T-cell (primary cell): ENCODE results near the gene IFNL2. TPM values are rescaled to one million over a fixed set of nuclear protein-coding genes. Genes with fewer than 3 reads are reported as not detected.

Experiments
- ATAC-seq, 4 experiments: fragments of 200-7000 bp in 3 of 4; fragments of 150-1000 bp in 1 of 4; cut with Tn5 transposase; replicated peaks in 1 of 4; 1 replicate in 3 of 4; 2 replicates in 1 of 4; pipeline ENCODE4 v1.10.0; 2021; ENCODE audit warnings: moderate library complexity in 3 of 4, mild to moderate bottlenecking in 2 of 4, moderate number of reproducible peaks in 1 of 4
- CTCF ChIA-PET, 2 donors: fragments of 300-600 bp; sonication (Branson Sonifier 250); formaldehyde crosslinking; loops; one replicate each; lab custom pipeline; 2022; ENCODE audit warnings: antibody characterized with exemption in 2 of 2; lab: Charles Lee
- POLR2A ChIA-PET, 2 donors: fragments of 300-600 bp; sonication (Branson Sonifier 250); formaldehyde crosslinking; loops; one replicate each; lab custom pipeline; 2022; ENCODE audit warnings: antibody characterized with exemption in 2 of 2; lab: Charles Lee
- DNase-seq, 35 experiments: peaks; one replicate each; pipeline versions ENCODE4 v3.0.0 to v3.0.0-alpha.2; 2013 to 2023
- H3K27ac ChIP-seq: one replicate; pipeline ENCODE4 v1.5.1; 2013; ENCODE audit warnings: low read length
- H3K27me3 ChIP-seq, 2 experiments: replicated peaks in 1 of 2; 1 replicate in 1 of 2; 2 replicates in 1 of 2; pipeline versions ENCODE4 v1.6.1 to v1.7.0; 2013; ENCODE audit warnings: low read length in 1 of 2, mixed read lengths in 1 of 2; ENCODE audit not compliant: control insufficient read depth in 2 of 2, insufficient read depth in 2 of 2; ENCODE audit errors: extremely low read depth in 1 of 2
- H3K36me3 ChIP-seq, 2 donors: 1 replicate in 1 of 2; 2 replicates in 1 of 2; pipeline versions ENCODE4 v1.6.1 to v1.7.0; 2013; ENCODE audit warnings: low read length in 1 of 2; ENCODE audit not compliant: control insufficient read depth in 2 of 2, insufficient read depth in 1 of 2; ENCODE audit errors: extremely low read depth in 1 of 2
- H3K4me1 ChIP-seq, 2 experiments: 1 replicate in 1 of 2; 2 replicates in 1 of 2; pipeline versions ENCODE4 v1.6.1 to v1.7.0; 2013; ENCODE audit warnings: low read length in 2 of 2, mixed read lengths in 1 of 2; ENCODE audit not compliant: insufficient read depth in 2 of 2, control insufficient read depth in 1 of 2; ENCODE audit errors: extremely low read depth in 1 of 2
- H3K4me3 ChIP-seq, 2 donors: 1 replicate in 1 of 2; 2 replicates in 1 of 2; pipeline versions ENCODE4 v1.5.1 to v1.7.0; 2013; ENCODE audit warnings: mild to moderate bottlenecking in 2 of 2, low read length in 1 of 2, moderate library complexity in 1 of 2; ENCODE audit not compliant: control insufficient read depth in 1 of 2; ENCODE audit errors: extremely low read depth in 1 of 2
- H3K9me3 ChIP-seq: 2 replicates; pipeline ENCODE4 v1.7.0; 2013
- H3K27ac Mint-ChIP-seq, 2 donors: one replicate each; pipeline ENCODE4 v1.8.0; 2020 to 2021; ENCODE audit warnings: mild to moderate bottlenecking in 2 of 2, mixed read lengths in 2 of 2
- H3K27me3 Mint-ChIP-seq, 2 donors: one replicate each; pipeline ENCODE4 v1.8.0; 2021 to 2022; ENCODE audit warnings: mixed read lengths in 2 of 2
- H3K36me3 Mint-ChIP-seq: one replicate; pipeline ENCODE4 v1.8.0; 2021; ENCODE audit warnings: mixed read lengths
- H3K4me1 Mint-ChIP-seq, 3 donors: one replicate each; pipeline ENCODE4 v1.8.0; 2020 to 2022; ENCODE audit warnings: mixed read lengths in 3 of 3, mild to moderate bottlenecking in 1 of 3
- H3K4me3 Mint-ChIP-seq, 3 donors: one replicate each; pipeline ENCODE4 v1.8.0; 2020 to 2022; ENCODE audit warnings: mild to moderate bottlenecking in 3 of 3, mixed read lengths in 3 of 3, moderate library complexity in 3 of 3
- H3K9me3 Mint-ChIP-seq, 3 donors: one replicate each; pipeline ENCODE4 v1.8.0; 2020 to 2022; ENCODE audit warnings: mixed read lengths in 3 of 3
- WGBS: methylation state at CpG from one replicate; pipeline ENCODE4 v1.1.5; 2013; ENCODE audit warnings: missing lambda C conversion rate; ENCODE audit not compliant: insufficient coverage; 5-methylcytosine and 5-hydroxymethylcytosine counted together
- total RNA-seq, 35 experiments: library from RNA in 6 of 35; stranded (reverse) in 6 of 35; fragments of 120-200 nt in 1 of 35; gene quantifications; one replicate each; pipeline versions ENCODE4 v1.2.1 to v1.2.4 and lab custom pipeline; 2013 to 2026

The IFNL2 gene
- total RNA-seq, 5 donors from 2014 or later (not counting 1 experiment from before 2014, with no cell fraction given) = not detected

DNA sequence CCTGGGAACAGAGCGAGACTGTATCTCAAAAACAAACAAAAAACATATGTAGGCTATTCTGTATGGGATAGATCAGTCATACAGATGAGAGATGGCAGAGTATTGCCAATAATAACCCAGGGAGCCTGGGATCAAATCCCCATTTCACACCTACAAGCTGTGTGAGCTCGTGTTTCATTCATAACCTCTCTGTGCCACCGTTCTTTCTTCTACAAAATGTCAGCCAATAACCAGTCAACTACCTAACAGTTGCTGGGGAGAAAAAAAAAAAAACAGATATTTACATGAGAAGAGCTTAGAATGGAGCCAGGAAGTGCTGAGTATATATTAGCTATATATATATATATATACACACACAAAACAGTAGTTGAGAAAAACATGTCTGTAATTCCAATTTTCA is 6.5 kb upstream of the IFNL2 start:
- Histone ChIP-seq H3K36me3 (no peaks in the 10 kb centered on the region), H3K4me3 (no peak overlapping the region), H3K4me1 (peaks cover 0 to 20% of the 10 kb centered on the region in 2 experiments), H3K27me3 (peaks cover 7 to 48% of the 10 kb centered on the region in 2 experiments), H3K27ac (no peak overlapping the region), H3K9me3 (no peaks in the 10 kb centered on the region)
- WGBS = no CpG with 5 or more reads among the region's 3 CpGs
- peak overlapping the region in 1 of 2 donors; percentile 46 for H3K27ac Mint-ChIP-seq
- peaks cover 8 to 14% (median 14%) of the 10 kb centered on the region in 3 donors for H3K4me1 Mint-ChIP-seq
- DNase-seq (no peak), ATAC-seq (no peak)
- peaks cover 26 to 49% of the 10 kb centered on the region in 2 donors for H3K27me3 Mint-ChIP-seq
- ChIA-PET POLR2A (interaction anchor here in 1 of 2 donors (0.7 kb wide), 2 partner anchors 41 to 882 kb away, joined by 3 read pairs; no protein-coding TSS in a partner anchor), CTCF (interaction anchor here in 1 of 2 donors (0.5 to 0.7 kb wide), 2 partner anchors 32 to 40 kb away, joined by 3 read pairs; no protein-coding TSS in a partner anchor)
- H3K4me3 Mint-ChIP-seq = no peak overlapping the region
- no peaks in the 10 kb centered on the region for H3K9me3 Mint-ChIP-seq
- H3K36me3 Mint-ChIP-seq = no peaks in the 10 kb centered on the region

DNA sequence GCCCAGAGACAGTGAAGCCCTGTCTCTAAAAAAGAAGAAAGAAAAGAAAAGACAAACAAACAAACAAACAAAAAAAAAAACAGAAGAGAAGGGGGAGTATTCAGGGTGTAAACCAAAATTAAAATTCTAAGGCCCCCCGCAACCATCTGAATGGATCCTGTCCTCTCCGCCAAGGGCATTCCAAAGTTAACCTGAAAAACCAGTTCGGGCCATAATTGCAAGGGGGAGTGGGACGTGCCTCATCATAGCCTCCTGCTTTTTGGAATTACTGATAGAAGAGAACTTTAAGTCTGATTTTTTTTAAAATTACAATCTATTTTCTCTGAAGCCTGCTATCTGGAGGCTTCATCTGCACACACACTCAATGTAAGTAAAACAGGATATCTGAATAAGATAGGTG is 5.7 kb upstream of the IFNL2 start:
- H3K4me1 ChIP-seq = peaks cover 0 to 20% of the 10 kb centered on the region in 2 experiments
- no peaks in the 10 kb centered on the region for H3K36me3 Mint-ChIP-seq
- H3K27ac Mint-ChIP-seq = no peak overlapping the region
- no peak for DNase-seq
- H3K27ac ChIP-seq = no peak overlapping the region
- H3K9me3 ChIP-seq = no peaks in the 10 kb centered on the region
- POLR2A ChIA-PET = interaction anchor here in 1 of 2 donors (0.7 kb wide), 1 partner anchor 881 kb away, joined by 3 read pairs; no protein-coding TSS in a partner anchor
- WGBS = no CpG with 5 or more reads among the region's 4 CpGs
- CTCF ChIA-PET = no interaction called here
- peaks cover 8 to 14% (median 14%) of the 10 kb centered on the region in 3 donors for H3K4me1 Mint-ChIP-seq
- no peaks in the 10 kb centered on the region for H3K36me3 ChIP-seq
- no peak for ATAC-seq
- H3K27me3 Mint-ChIP-seq = peaks cover 26 to 48% of the 10 kb centered on the region in 2 donors
- H3K27me3 ChIP-seq = peaks cover 7 to 48% of the 10 kb centered on the region in 2 experiments
- no peak overlapping the region for H3K4me3 Mint-ChIP-seq
- no peaks in the 10 kb centered on the region for H3K9me3 Mint-ChIP-seq
- H3K4me3 ChIP-seq = no peak overlapping the region

DNA sequence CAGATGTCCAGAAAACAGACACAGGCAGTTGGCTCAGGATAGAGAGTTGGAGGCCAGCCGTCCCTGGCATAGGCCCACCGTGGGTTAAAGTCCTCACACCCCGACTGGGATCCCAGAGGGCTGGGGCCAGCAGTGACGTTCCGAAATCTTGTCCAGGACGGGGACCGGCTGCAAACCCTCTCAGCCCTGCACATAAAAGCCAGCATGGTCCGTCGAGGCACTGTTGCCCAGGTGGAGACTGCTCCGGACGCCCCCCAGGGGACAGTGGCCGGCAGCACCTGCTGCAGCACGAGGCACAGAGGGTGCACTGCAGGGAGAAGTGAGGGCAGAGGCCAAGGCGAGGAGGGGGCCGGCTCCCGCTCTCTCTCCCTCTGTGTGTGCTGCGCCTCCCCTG is 4.3 kb upstream of the IFNL2 start:
- H3K27ac Mint-ChIP-seq = no peak overlapping the region
- 31% methylated on average over 17 of the region's 17 CpGs for WGBS
- no peaks in the 10 kb centered on the region for H3K9me3 Mint-ChIP-seq
- DNase-seq = no peak
- Histone ChIP-seq H3K36me3 (no peaks in the 10 kb centered on the region), H3K9me3 (no peaks in the 10 kb centered on the region), H3K27me3 (peaks cover 7 to 48% of the 10 kb centered on the region in 2 experiments), H3K4me3 (no peak overlapping the region), H3K27ac (no peak overlapping the region), H3K4me1 (peaks cover 0 to 16% of the 10 kb centered on the region in 2 experiments)
- peaks cover 26 to 48% of the 10 kb centered on the region in 2 donors for H3K27me3 Mint-ChIP-seq
- ATAC-seq = no peak
- H3K36me3 Mint-ChIP-seq = no peaks in the 10 kb centered on the region
- ChIA-PET POLR2A (no interaction called here), CTCF (no interaction called here)
- peak overlapping the region in 1 of 3 donors; percentile 59 for H3K4me3 Mint-ChIP-seq
- peaks cover 8 to 11% (median 8%) of the 10 kb centered on the region in 3 donors for H3K4me1 Mint-ChIP-seq

DNA sequence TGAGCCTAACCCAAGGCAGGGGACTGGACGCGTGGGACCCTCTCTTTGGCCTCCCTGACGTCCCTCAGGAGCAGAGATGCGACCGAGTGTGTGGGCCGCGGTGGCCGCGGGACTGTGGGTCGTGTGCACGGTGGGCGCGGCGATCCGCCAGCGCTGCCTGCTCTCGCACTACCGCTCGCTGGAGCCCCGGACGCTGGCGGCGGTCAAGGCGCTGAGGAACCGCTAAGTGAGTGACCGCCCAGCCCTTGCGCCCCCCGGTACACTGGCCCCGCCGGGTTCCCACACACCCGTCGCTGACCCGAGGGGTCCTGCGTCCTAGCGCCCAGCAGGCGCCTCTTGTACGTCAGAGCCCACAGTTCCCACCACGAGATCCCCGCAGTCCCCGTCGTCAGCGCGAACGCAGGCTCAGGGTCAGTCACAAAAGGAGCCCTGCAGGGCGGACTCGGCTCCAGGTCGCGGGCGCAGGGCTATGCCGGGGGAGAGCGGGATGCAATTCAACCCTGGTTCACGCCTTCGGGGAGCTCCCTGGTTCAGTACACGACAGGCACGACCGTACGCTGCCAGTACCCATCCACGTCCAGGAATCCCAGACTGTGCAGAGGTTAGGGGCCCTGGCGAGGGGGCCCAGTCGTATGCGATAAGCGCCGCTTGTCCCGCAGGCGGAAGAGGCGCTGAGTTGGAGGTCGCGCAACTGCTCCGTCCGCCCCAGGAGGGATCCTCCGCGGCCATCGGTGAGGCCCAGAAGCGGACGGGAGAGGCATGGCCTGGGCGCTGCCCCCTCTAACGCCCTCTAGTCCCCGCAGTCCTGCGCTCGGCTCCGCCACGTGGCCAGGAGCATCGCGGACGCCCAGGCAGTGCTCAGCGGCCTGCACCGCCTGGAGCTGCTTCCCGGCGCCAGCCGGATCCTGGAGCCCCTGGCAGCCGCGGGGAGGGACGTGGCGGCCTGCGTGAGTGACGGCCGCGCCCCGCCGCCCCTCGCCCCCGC is 3.6 kb upstream of the IFNL2 start:
- Histone ChIP-seq H3K27me3 (peaks cover 7 to 51% of the 10 kb centered on the region in 2 experiments), H3K4me3 (no peak overlapping the region), H3K27ac (no peak overlapping the region), H3K9me3 (no peaks in the 10 kb centered on the region), H3K36me3 (no peaks in the 10 kb centered on the region), H3K4me1 (peaks cover 0 to 16% of the 10 kb centered on the region in 2 experiments)
- Mint-ChIP-seq H3K9me3 (no peaks in the 10 kb centered on the region), H3K4me3 (peak overlapping the region in 1 of 3 donors; percentile 29), H3K36me3 (no peaks in the 10 kb centered on the region), H3K27me3 (peaks cover 26 to 48% of the 10 kb centered on the region in 2 donors), H3K27ac (no peak overlapping the region), H3K4me1 (peaks cover 8 to 11% (median 8%) of the 10 kb centered on the region in 3 donors)
- ChIA-PET CTCF (no interaction called here), POLR2A (no interaction called here)
- peak in 3 of 4 experiments; percentile 19 to 34 (median 23) for ATAC-seq
- 13% methylated on average over 102 of the region's 102 CpGs for WGBS
- DNase-seq = no peak

DNA sequence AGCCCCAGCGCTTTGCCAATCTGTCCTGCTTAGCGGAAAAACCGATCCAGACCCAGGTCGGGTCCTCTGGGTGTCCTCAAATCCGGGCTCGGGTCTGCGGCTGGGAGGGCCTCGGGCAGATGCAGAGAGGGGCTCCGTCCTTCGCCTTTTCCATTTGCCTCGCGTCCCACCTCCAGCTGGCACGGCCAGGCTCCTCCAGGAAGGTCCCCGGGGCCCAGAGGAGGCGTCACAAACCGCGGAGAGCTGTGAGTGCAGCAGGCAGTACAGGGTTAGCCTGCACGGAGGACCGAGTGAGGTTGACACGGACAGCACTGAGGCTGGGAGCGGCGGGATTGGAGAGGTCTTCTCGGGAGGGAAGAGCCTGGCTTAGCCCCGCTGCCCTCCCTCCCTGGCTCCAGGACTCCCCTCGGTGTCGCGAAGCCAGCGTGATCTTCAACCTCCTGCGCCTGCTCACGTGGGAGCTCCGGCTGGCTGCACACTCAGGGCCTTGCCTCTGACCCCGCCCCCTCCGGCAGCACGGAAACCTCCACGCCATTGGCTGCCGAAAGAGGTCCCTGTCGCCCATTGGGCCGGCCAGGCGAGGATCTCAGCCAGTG is 2.8 kb upstream of the IFNL2 start:
- peak in 1 of 4 experiments; percentile 21 for ATAC-seq
- ChIA-PET POLR2A (no interaction called here), CTCF (interaction anchor here in 1 of 2 donors (0.6 kb wide), 2 partner anchors 65 to 431 kb away, joined by 3 to 4 read pairs; no protein-coding TSS in a partner anchor)
- peaks cover 7 to 52% of the 10 kb centered on the region in 2 experiments for H3K27me3 ChIP-seq
- H3K4me1 ChIP-seq = peaks cover 0 to 16% of the 10 kb centered on the region in 2 experiments
- peak in 1 of 35 experiments; percentile 24 for DNase-seq
- Mint-ChIP-seq H3K27me3 (peaks cover 30 to 46% of the 10 kb centered on the region in 2 donors), H3K9me3 (no peaks in the 10 kb centered on the region), H3K4me3 (peak overlapping the region in 1 of 3 donors; percentile 37), H3K27ac (no peak overlapping the region), H3K4me1 (peaks cover 8 to 11% (median 8%) of the 10 kb centered on the region in 3 donors), H3K36me3 (no peaks in the 10 kb centered on the region)
- H3K4me3 ChIP-seq = no peak overlapping the region
- H3K9me3 ChIP-seq = no peaks in the 10 kb centered on the region
- 54% methylated on average over 37 of the region's 39 CpGs for WGBS
- H3K36me3 ChIP-seq = no peaks in the 10 kb centered on the region
- no peak overlapping the region for H3K27ac ChIP-seq
